ENCODE data around the gene NEURL1.

The NEURL1 gene

DNA sequence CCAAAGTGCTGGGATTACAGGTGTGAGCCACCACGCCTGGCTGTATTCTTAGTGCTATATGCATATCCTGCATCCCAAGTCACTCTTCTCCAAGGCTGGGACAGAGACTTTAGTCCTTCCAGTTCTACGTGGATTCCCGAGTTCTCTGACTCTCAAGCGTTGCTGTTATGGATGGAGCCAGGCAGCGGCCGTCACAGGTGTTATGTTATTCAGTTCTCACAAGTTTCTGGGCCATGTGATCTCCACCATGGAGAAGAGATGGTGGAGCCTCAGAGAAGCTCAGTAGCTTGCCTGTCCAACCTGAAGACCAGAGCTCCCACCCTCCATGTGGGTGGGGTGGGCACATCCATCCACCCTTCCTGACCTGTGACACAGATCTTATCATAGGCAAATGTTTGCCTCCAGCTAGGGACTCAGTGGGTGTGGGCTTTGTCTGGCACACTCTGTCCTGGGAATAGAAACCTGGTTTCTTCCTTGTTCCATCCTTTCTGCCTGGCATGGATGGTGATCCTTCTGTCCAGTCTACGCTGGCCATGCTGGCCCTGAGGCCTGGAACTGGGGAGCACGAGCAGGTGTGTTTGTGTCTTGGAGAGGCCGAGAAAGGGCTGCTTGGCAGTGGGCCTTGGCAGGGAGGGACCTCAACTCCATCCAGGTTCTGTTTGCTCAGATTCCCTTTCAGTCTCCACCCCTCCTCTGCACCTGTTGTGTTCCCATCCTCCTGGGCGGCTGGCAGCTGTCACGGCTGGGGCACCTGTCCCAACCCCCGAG is 55.3 kb downstream of the NEURL1 start:
- DNase-seq: no peak

DNA sequence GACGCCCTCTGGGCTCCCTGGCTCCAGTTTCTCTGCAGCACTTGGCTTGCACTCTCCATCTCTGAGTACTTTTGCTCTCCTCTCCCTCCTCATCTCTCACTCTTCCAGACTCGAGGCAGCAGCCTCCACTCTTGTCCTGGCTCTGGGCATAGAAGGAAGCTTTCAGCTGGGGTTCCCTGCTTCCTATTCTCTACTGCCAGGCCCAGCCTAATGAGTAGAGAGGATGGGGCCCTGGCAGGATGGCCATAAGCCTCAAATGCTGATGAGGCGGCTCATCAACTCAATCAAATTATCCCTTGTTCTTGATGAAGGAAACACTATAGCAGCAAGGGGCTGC is 55.8 kb downstream of the NEURL1 start:
- DNase-seq: no peak

DNA sequence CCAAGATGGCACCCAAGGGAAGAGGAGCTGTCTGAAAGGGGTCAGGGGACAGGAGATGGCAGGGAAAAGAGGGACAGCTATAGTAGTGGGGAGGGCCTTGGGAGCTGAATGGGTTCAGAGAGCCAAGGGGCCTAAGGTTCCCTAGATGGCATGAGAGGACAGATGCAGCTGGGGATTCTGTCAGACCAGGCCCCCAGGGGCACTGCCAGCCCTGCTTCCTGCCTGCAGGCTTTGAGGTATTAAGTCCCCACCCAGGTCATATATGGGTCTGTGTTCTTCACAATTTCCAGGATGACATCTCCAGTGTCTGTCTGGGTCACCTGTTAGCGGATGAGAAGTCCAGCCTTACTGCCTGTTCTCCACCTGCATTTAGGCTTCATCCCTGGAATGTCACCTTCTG is 56.7 kb downstream of the NEURL1 start:
- DNase-seq: no peak

DNA sequence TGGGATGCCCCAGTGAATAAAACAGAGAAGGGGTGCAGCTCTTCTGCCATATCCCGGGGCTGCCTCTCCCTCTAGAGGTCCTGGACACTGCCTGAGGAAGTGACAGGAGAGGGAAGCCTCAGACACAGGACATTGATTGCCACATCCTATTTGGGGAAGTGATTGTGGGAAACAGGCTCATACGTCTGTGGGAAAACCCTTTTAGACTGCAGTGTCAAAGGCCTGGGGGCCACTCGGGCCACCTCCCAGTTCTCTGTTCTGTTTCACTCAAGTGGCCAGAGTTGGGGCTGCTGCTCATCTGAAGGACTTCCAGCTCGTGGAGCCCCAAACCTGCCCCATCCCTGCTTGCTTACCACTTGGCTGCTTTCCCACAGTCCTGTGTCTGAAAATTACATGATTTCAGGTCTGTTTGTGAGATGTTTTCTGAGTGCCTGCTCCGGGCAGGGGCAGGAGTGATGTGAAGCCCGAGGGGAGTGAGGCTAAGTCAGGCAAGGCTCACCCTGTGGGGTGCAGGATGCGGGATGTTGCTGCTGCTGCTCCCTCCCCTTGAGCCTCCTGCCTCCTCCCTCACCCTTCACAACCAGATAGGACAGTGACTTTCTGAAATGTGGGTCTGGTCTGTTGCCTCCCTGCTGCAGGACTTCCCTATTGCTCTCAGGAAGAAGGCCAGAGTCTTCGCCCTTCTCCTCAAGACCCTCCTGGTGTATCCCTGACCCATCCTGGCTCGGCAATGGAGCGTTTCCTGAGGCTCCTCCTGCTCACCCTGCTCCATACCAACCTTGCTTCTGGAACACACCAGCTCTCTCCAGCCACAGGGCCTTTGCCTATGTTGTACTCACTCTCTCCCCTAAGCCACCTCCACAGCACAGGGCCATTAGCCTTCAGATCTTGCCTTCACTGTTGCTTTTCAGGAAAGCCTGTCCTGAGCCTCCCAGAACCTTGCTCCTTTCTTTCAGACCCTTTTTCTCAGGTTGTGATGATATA is 58.4 kb downstream of the NEURL1 start:
- no peak for DNase-seq

DNA sequence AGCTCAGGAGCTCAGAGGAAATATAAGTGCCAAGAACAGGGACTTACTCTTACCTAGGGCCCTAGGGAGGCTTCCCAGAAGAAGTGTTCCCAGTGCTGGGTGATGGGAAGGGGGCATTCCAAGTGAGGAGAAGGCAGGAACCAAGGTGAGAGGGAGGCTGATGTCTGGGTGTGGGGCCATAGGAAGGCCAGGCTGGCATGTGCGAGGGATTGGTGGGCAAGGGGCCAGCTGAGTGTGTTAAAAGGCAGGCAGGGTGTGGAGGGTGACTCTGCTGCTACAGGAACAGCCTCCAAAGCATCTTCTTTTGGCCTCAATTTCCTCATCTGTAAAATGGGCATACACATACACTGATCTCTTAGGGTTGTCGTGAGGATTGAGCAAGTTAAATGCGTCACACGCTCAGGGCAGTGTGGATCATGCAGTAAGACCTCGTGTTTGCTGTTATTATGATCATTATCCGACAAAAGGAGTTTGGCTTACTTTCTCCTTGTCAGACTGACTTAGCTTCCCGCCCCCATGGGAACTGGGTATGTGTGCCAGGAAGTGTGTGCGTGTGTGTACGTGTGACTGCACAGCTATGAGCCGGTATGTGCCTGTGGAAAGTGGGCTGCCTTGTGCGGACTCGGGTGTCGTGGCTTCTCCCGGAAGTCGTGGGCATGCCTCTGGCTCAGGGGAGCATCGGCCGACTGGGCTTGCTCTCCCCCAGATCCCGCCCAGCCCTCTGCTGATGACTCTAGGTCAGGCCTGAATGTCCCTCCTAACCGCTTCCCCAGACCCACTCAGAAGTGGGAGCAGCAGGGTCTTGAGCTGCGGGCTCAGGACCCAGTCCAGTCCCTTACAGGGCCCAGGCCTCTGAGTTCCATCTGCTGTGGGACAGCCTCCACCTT is 59.6 kb downstream of the NEURL1 start:
- DNase-seq: no peak

DNA sequence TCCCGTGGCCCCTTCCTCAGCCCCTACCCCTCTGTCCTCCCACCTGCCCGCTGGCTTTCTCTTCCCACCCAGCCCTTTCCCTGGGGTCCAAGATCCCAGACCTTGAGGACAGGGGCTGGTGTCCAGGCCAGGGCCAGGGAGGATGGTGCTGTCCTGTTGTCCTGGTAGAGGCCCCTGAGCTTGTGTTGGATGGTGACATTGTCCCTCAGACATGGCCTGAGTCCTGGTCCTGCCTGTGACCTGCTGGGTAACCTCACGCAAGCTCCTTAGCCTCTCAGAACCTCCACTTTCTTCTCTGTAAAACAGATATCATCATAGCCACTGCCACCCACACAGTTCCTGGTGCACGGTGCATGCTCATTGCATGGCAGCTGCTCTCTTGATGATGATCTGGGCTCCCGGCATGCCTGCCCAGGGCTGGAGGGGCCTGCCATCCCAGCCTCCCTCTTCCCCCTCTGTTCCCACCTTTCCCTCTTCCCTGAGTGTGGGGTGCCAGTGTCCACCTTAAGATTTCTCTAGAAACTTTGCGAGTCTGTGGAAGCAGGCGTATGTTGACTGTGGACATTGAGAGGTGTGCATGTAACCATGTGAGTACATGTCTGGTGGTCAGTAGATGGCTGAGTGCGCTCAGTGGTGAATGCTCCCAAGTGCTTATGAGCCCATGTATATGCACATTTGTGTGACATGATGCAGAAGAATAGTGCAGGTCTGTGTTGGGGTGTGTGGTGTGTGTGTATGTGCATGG is 60.4 kb downstream of the NEURL1 start:
- DNase-seq: no peak

DNA sequence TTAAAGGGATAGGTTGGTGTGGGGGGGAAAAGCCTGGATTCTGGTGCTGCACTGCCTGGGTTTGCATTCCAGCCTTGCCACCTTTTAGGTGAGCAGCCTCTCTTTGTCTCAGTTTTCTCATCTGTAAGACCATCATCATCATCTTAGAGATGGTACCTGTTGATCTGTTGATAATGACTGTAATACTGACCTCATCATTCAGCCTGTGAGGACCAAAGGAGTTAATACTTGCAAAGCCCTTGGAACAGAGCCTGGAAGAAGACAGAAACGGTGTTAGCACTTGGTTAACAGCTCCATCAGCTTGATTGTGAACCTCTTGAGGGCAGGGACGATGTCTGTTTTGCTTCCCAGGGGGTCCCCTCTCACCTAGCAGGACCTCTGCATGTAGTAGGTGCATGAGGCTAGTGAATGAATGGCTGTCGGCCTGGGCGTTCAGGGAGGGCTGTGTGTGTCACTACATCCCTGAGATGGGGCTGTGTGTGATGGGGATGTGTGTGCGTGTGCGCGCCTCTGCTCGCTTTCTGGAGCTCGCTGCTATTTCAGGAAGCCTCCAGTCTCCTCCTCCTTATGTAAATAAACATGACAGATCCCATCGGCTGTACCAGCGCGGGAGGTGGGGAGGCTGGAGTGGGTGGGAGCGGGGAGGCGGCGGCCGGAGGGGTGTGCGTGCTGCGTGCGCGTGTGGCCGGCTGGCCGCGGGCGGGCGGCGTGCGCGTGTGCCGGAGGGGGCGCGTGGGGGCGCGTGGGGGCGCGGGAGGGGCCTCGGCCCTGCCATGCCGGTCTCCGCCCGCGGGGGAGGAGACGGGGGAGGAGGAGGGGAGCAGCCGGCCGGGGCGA is 61.2 kb downstream of the NEURL1 start:
- DNase-seq: no peak

DNA sequence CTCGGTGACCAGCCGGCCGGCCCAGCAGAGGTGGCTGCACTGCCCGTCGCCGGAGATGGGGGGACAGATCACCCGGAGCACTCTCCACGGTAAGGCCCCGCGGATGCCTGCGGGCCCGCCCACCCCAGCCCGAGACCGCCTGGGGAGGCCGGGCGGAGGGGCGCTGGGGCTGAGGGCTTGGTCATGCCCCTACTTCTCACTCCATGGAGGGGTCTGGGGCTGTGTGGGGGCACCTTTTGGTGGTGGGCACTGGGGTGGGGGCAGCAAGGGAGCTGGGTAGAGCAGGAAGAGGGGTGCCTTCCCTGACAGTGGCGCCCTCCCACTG is 61.8 kb downstream of the NEURL1 start:
- no peak for DNase-seq

DNA sequence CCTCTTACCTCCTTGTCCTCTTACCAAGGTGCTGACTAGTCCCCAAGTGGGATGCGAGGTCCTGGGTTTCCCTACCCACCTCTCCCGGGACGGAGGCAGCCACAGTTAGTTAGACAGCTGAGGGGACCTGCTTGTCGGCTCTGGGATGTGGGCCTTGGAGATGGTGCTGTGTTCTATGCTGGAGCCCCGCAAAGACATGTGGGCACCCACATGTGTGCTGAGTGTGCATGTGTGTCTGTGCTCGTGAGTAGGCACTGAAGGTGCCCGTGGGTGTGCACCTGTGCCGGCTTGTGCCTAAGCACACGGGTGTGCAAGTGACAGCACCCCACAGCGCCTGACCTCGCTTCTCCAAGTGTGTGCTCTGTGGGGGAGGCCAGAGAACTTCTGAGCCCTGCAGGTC is 62.2 kb downstream of the NEURL1 start:
- DNase-seq: no peak

DNA sequence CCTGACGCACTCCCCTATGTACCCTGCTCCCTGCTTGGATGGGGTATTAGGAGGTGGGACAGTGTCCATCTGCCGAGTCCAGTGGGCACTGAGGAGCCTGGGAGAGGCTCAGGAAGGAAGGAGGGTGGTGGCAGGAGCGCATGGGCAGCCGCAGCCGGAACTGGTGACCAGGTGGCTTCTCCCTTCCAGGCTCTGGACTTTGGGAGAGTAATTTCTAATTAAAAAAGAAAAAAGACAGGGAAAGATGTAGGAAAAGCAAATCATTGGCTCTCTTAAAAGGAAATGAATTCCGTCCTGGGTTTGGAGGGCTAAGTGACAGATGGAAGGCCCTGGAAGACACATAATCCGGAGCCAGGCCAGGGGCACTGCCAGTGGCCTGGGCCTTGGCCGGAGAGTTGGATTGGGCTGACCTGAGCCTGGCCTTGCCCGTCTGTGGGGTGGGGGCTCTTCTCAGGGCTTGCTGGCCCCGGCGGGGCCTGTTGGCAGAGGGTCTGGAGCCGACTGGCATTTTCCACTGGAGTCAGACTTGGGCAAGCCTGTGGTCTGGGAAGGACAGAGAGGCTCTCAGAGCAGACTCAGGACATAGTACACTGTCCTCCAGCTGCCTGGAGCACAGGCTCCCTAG is 63.0 kb downstream of the NEURL1 start:
- DNase-seq: no peak

DNA sequence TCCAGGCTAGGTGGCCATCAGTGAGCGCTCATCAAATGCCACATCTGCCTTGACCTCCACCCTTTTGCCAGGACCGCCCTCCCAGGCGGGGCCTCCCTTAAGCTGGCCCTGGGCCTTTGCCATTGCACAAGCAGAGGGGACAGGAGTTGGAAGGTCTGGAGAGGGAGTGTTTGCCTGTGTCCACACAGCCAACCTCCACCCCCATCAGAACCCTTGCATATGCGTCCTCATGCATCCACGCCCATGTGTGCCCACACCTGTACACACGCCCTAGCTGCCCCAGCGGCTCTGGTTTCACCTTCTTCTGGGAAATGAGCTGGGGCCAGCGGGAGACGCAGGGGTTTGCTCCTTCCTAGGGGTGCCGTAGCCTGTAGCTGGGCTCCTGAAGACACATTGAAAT is 64.0 kb downstream of the NEURL1 start:
- DNase-seq: no peak

DNA sequence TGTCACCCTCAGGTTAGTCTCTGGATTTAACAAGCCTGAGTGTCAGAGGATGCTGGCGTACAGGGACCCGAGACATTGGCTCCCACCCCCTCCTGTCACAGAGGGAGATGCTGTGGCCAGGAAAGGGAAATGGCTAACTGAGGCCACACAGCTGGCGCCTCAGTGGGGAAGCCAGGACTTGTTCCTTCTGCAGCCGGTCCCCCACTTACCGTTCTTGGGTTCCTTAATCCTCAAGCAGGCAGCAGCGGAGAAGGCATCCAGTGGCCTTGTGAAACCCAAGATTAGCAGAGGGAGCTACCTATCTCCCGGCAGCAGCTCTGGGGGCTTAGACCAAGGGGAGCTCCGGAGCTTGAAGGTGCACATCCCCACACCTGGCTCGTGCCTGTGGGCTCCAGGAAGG is 65.4 kb downstream of the NEURL1 start:
- DNase-seq: no peak

DNA sequence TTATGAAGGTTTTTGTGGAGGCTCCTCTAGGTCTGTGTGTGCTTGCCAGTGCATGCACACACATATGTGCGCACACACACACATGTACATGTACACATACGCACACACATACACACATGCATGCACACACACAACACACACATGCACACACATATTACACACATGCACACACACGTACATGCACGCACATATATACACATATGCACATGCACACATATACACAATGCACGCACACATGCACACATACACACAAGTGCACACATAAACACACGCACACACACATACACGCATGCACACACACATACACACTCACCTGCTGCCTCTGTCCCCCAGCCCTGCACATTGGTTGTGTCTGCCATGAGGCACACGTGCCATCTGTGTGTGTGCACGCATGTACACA is 66.3 kb downstream of the NEURL1 start:
- DNase-seq: no peak

DNA sequence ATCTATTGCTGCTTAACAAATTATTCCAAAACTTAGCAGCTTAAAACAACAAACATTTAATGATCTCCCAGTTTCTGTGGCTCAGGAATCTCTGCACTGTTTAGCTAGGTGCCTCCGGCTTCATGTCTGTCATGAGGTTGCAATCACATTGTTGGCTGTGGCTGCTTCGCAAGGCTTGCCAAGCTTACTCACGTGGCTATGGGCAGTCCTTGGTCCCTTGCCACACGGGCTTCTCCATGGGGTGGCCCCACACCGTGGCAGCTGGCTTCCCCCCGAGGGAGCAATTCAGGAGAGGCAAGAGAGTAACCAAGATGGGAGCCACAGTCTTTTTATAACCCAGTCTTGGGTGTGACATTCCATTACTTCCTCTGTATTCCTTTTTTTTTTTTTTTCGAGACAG is 67.4 kb downstream of the NEURL1 start:
- DNase-seq: no peak

DNA sequence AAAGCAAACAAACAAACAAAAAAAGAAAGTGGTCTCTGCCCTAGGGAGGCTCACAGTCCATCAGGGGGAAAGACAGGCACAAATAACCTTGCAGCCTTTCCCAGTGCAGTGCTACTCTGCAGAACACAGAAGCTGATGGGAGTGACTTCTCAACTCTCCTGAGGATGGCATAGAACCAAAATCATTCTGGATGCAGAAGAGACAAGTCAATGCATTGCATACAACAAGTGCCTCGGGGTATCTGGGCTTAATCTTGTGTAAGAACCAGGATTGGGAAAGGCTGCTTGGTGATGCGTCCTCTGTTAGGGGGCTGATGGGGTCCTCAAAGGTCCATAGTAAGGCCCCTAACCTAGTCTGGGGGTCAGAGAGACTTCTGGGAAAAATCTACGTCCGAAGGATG is 68.9 kb downstream of the NEURL1 start:
- no peak for DNase-seq

DNA sequence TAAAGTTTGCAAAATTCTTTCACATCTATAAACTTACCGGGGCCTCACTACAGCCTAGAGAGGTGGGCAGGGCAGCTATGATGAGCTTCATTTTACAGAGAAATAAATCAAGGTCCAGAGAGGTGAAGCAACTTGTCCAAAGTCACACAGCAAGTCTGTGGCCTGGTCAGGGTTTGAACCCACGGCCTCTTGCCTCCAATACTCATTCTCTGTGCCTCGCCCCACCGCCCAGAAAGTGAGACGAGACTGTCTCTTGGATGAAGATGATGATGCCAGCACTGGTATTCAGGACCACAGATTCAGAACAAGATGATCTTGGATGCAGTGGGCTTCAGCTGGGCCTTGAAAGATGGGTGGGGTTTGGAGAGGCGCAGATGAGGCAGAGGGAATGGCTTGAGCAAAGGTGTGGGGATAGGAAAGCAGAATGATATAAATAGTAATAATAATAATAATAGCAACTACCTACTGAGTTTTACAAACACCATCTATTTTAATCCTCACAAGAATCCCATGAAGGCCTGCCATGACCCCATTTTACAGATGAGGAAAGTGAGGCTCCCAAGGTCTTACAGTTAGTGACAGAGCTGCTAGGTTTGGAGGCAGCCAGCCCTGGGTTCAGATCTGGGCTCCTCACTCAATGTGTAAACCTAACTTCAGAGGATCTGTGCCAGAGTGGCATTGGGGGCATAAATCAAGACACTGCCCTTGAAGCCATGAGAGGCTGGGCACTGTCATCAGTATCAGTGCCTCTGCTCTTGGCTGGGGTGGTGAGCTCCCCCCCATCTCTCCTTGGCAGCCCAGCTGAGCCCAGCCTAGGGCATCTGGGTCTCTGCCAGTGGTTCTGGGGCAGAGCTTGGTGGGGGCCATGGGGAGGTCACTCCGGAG is 70.0 kb downstream of the NEURL1 start:
- DNase-seq: no peak

DNA sequence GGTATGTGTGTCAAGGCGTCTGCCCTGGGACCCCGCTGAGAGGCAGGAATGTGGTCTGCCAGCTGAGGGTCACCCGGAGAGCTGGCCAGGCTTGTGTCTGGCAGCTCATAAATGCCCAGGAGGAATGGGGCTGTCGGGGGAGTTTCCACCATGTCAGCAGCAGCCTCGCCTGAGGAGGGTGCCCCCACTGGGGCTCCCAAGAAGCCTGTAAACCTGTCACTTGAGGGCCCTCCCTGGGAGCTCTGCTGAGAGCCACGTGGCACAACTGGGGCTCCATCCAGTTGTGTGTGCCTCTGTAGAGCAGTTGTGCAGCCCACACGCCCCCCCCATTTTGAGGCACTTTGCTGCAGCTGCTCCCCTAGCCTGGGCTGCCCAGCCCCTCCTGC is 70.6 kb downstream of the NEURL1 start:
- DNase-seq: no peak

DNA sequence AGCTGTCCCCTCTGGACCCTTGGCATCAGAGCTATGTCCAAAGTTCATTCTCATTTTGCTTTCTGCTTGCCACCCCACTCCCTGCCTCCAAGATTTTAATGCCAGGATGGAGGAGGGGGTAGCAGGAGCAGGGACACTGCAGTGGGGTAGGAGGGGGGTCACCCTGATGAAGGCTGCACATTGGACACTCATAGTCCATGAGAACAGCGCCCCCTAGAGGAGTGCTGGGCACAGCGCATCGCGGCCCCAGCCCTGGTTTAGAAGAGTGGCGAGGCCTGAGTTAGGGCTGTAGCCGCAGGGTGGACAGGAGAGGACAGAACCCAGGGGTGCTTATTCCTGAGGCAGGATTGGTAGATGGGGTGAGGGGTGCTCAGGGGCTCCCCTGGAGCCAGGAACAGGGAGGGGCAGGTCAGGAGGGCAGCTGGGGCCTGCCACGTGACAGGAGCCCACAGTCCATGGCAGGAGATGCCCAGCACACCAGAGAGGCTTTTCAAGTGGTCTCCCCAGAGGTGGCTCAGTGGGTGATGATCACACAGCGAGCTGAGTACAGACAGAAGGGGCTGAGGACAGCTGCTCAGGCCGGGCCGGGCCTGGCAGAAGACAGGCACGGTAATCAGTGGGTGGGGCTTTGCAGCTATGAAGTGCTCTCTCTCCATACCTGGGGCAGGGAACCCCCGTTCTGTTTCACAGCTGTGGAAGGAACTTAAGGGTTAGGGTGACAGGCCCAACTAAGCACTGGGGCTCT is 71.4 kb downstream of the NEURL1 start:
- no peak for DNase-seq

DNA sequence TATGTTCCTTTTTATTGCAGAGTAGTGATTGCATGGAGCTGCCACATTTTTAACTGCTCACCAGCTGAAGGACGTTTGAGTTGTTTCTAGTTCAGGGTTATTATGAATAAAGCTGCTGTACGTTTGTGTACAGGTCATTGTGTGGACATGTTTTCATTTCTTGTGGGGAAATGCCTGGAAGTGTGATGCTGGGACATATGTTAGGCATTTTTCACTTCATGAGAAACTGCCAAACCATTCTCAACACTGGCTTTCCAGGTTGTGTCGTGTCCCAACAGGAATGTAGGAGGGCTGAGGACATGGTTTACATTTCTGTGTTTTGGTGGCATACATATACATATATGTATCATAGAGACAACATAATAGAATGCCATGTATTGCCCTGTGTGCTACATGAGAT is 73.0 kb downstream of the NEURL1 start:
- no peak for DNase-seq

DNA sequence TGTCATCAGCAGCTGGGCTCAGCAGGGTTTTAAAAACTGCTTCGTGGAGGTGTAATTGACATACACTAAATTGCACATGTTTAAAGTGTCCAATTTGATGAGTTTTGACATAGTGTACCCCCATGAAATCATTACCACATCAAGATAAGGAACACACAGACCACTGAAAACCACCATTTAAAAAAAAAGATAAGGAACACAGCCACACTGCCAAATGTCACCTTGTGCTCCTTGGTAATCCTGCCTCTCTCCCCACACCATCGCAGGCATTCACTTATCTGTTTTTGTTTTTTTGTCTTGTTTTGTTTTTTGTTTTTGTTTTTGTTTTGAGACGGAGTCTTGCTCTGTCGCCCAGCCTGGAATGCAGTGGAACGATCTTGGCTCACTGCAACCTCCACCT is 75.0 kb downstream of the NEURL1 start:
- DNase-seq: no peak

Data from activated CD4-positive, alpha-beta T cell treated with anti-CD3 and anti-CD28 coated beads for 1 hour (primary cell).